GM21447 (cell line): Measurements from ENCODE around the gene GADD45B.
A peak's percentile ranks its signal among the peaks of the same experiment; 100 is the strongest.

ENCODE experiments used
- ATAC-seq: cut with Tn5 transposase; IDR thresholded peaks from one replicate; pipeline ENCODE4 v1.9.1; 2021; ENCODE audit not compliant: unreplicated experiment

GADD45B gene

GRCh38 chr19:2475702-2476450 lies at the start of gene GADD45B:
GADD45B (plus strand) TSS chr19:2476127; CDS start chr19:2476359, 232 bp downstream.
- no peak for ATAC-seq

GRCh38 chr19:2426611-2427428 lies 49.1 kb upstream of the GADD45B start:
- ATAC-seq = peak; percentile 9

- peak; percentile 74 for ATAC-seq
These were observed 48.3 kb upstream of the GADD45B start, which contains the start of gene TIMM13 for GRCh38 chr19:2427429-2428320. TIMM13 (minus strand) TSS chr19:2427586; CDS start chr19:2427533, 53 bp downstream.

GRCh38 chr19:2428321-2428690 lies 47.6 kb upstream of the GADD45B start:
- no peak for ATAC-seq

GRCh38 chr19:2428756-2429711 lies 46.9 kb upstream of the GADD45B start:
- ATAC-seq = no peak

- no peak for ATAC-seq
These were observed 45.9 kb upstream of the GADD45B start for GRCh38 chr19:2429917-2430535.

GRCh38 chr19:2431318-2432055 lies 44.4 kb upstream of the GADD45B start:
- ATAC-seq = no peak

GRCh38 chr19:2432131-2432848 lies 43.6 kb upstream of the GADD45B start:
- no peak for ATAC-seq

GRCh38 chr19:2433854-2434253 lies 42.1 kb upstream of the GADD45B start:
- no peak for ATAC-seq

- no peak for ATAC-seq
These were observed 41.7 kb upstream of the GADD45B start for GRCh38 chr19:2434267-2434666.

GRCh38 chr19:2434721-2435265 lies 41.1 kb upstream of the GADD45B start:
- ATAC-seq = no peak

- ATAC-seq = no peak
These were observed 39.5 kb upstream of the GADD45B start for GRCh38 chr19:2436384-2436783.

GRCh38 chr19:2436926-2437325 lies 39.0 kb upstream of the GADD45B start:
- ATAC-seq = no peak

- ATAC-seq = no peak
These were observed 37.7 kb upstream of the GADD45B start for GRCh38 chr19:2438178-2438577.

- no peak for ATAC-seq
These were observed 35.4 kb upstream of the GADD45B start for GRCh38 chr19:2440515-2440914.

- no peak for ATAC-seq
These were observed 34.7 kb upstream of the GADD45B start for GRCh38 chr19:2441096-2441752.

- no peak for ATAC-seq
These were observed 32.7 kb upstream of the GADD45B start for GRCh38 chr19:2443116-2443784.
